Hepatocyte (in vitro differentiated cells): ENCODE data around the gene BCL2A1.

Source experiments
- CTCF ChIP-seq: fragments of 200-600 bp; sonication (generic); IDR thresholded peaks from 2 replicates; pipeline ENCODE4 v1.5.1; 2016; ENCODE audit warnings: antibody characterized with exemption, mild to moderate bottlenecking; ENCODE audit not compliant: poor library complexity
- EZH2 ChIP-seq: fragments of 200-600 bp; sonication (generic); IDR thresholded peaks from 2 replicates; pipeline ENCODE4 v1.6.1; 2016; ENCODE audit warnings: antibody characterized with exemption, mild to moderate bottlenecking, borderline replicate concordance

DNA sequence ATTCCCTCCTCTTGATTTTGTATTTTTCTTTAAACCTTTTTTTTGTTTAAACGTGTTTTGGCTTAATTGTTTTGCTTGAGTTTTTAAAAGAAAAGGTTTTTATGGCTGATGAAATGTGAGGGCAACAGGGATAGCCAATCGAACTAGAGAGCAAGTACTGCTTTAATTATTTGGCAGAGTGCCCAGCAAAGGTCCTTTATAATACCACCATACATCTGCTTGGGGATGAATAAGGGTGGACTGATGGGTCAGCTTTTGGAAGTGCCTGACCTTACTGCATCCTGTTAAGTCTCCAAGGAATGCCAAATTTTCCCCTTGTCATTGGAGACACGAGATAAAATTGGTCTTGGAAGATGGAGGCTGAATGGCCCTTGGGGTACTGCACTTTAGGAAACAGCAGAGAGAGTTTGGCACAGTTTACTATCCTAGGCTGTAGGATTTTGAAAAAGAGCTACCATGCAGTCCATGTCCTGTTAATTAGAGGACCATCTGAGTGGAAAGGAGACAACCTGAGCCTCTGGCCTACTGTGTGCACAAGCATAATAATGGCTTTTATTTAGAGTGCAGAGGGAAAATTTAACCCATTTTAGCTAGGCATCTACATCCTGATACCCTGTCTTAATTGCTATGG is 54.4 kb downstream of the BCL2A1 start:
- TF ChIP-seq EZH2: no peak
- no peak for TF ChIP-seq CTCF
